GM19239 (cell line): ENCODE measurements around the gene IQSEC3.
"Not testable (repeated sequence)": the region's sequence is repeated elsewhere in the genome, so short reads cannot be mapped to it uniquely, and the experiment has no call there.

Source experiments
- DNase-seq: peaks from one replicate; pipeline ENCODE4 v3.0.0; 2011; ENCODE audit warnings: low spot score; ENCODE audit not compliant: insufficient read length
- FAIRE-seq: peaks from 2 replicates; lab custom pipeline; 2011; peaks lifted over from hg19 to GRCh38; lab: Jason Lieb, UNC

The IQSEC3 gene

DNA sequence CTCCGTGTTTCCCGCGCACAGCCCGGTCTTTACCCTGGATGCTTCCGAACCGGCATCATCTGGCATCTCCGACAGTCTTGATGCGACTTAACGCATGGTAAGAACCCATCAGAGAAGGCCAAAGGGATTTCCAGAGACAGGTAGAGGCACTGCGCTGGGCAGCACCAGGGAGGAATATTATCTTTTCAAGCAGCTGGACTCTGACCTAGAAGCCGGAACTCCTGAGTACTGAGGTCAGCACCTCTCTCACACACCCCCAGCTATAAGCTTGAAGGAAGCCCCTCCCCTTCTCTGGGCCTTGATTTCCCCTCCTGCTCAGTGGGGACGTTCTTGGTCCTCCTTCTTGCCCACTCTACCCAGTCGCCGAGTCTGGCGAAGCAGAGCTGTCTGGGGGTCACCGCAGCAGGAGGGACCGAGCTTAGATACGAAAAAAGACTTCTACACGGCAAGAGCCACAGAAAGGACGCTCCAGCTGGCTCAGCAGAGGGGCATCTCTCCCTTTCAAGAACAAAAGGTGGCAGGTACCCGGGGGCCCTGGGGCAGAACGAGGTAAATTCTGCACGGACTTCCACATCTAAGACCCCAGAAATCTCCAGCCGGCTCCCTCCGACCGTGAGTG lies 10.6 kb downstream of the IQSEC3 start:
- not testable (repeated sequence) for DNase-seq, FAIRE-seq

DNA sequence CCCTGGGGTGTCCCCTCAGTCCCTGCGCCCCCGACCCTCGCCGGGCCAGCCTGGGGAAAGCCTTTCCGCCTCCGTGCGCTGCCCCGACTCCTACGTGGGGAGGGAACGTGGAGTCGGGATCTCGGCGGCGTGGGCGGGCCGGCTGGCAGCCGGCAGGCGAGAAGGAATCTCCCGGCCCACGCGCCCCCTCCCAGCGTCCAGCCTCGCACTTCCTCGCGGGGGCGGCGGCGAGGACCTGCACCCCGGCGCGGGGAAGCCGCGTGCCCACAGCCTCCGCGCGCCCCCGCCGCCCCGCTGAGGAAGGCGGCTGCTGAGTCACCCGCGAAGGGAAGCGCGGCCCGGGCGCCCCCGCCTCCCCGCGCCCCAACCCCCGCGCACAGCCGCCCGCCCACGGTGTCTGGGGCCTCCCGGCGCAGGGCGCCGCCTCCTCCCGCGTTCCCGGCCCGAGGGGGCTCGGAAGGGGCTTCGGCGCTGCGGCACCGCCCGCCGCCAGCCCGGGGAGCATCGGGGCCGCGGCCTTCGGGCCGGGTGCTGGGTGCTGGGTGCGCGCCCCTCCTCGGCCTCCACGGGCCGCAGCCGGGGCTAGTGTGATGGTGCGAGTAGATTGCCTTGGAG lies 11.3 kb downstream of the IQSEC3 start:
- not testable (repeated sequence) for FAIRE-seq, DNase-seq

DNA sequence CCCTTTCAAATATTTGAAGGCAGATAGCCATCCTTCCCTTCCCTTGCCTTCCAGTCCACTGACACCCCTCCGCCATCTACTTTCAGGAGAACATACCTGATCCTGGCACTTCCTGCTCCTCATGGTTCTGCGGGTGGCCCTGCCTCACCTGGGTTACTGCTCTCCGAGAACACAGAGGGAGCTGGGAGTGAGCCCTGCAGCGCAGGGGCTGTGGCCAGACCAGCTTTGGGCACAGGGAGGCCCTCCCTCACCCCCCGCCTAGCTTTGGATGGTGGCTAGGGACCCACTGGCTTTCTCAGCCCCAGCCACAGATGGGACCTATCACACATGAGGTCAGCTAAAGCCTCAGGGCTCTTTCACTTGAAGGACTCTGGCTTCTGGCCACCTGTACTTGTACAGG lies 12.4 kb downstream of the IQSEC3 start:
- DNase-seq = no peak
- no peak for FAIRE-seq

DNA sequence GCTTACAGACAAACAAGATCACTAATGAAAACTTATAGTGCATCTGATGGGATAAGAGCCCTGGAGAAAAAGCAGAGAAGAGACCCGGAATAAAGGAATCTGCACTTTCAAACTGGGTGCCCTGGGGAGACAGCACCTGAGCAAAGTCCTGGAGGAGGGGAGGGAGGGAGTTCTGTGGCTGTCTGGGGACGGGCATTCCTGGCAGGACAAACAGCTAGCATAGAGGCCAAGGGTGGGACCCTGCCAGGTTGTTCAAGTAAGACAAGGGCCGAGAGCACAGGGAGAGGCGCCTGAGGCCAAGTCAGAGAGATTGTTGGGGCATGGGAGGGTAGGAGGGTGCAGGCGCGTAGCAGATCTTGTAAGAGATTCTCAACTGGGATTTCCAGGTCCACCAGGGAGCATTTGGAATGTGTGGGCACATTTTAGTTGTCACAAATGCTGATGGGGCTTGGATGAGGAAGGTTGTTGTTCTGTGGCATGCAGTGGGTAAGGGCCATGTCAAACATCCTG lies 14.2 kb downstream of the IQSEC3 start:
- DNase-seq (no peak), FAIRE-seq (no peak)

DNA sequence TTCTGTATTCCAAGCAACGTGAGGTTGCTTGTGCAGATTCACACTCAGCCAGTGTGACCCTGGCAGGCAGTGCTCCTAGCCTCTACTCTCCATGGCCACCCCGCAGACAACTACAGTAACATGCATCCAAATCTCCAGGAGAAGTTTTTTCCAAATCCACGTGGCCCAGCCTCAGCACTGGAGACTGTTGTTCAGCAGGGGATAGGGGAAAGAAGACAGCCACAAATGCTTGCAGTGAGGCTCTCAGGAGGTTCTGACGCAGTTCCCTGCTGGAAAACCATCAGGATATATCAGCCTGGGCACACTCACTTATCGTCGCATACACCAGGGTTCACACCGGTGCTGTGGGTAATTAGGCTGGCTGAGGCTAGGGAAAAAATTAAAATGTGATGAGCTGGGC lies 16.2 kb downstream of the IQSEC3 start:
- FAIRE-seq = no peak
- DNase-seq = no peak

DNA sequence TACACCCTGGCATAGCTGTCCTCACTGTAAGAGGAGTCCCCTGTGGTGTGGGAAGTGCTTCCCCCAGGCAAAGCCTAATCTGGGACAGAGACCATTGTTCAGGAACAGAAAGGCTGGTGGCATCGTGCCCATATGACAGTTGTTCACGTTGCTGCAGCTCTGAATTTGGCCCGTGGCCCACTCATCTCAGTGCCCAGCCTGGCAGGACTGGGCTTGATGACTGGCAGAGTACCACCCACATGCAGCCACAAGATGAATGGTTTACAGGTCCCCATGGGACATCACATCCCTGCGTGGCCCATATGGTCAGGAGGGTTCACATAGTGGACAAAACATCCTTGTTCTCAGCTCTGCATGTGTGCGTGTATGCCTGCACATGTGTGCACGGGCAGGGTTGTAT lies 17.5 kb downstream of the IQSEC3 start:
- no peak for FAIRE-seq

DNA sequence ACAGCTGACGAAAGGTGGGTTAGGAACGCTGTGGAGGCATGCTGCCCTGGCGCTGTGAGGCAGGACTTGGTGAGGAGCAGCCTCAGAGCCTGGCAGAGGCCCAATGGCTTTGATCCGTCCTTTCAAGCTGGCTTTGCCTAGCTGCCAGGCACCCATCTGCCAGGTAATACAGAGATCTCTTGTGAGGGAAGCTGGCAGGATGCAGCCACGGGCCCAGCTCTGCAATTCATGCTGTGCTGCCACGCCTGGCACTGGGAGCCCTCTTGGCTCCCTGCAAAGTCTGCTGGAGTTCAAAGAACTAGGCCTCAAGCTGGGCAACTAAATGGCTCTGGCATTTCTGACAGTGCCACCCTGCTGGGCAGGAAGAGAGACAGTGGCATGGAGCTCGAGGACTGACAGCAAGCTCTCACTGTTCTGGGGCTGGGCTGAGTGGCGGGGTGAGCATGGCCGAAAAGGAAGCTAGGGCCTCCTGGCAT lies 18.7 kb downstream of the IQSEC3 start:
- FAIRE-seq = no peak
- no peak for DNase-seq

More for the DNA sequence above, 17.5 kb downstream of the IQSEC3 start:
- DNase-seq = no peak

DNA sequence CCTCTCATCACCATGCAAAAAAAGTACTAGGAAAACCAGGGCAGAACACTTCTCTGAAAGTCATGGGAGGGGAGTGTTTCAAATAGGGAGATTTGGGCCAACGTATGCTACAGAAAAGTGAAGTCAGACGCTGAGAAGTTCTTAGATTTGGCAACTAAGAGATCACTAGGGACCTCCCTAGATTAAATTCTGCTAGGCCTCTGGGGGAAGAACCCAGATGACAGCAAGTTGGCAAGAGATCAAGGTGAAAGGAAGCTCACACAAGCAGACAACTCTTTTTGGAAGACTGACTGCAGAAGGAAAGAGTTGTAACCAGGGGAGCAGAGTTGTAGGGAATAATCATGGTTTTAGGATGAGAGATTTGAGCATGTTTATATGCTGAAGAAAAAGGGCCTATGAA lies 20.7 kb downstream of the IQSEC3 start:
- no peak for DNase-seq
- FAIRE-seq = no peak

DNA sequence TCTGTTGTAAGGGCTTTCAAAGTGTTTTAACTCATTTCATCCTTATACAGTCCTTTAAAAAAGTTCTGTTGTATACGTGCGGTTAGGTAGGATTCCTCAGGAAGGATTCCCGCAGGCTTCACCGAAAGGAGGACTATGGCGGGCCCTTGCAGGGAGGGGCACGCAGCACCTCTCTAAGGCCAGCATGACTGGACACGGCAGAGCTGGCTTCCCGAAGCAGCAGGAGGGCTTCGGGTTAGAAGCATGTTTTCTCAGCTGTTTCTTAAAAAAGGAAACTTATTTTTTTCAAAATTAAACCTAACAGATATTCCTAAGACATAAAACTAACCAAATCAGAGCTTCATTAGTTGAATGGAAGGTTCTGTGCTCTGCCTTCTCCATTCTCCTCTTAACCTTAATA lies 21.3 kb downstream of the IQSEC3 start:
- FAIRE-seq = no peak
- no peak for DNase-seq

DNA sequence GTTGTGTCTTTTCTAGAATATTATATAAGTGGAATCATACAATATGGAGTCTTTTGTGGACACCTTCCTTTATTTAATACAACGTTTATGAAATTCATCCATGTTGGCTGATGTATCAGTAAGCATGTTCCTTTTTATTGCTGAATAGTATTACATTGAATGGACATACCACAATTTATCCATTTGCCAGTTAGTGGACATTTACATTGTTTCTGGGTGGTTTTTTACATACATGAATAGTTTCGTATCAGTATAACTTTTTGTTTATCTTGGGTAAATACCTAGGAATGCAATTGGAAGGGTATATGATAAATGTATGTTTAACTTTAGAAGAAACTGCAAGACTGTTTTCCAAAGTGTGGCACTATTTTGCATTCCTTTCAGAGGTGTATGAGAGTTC lies 23.1 kb downstream of the IQSEC3 start:
- no peak for DNase-seq
- no peak for FAIRE-seq

DNA sequence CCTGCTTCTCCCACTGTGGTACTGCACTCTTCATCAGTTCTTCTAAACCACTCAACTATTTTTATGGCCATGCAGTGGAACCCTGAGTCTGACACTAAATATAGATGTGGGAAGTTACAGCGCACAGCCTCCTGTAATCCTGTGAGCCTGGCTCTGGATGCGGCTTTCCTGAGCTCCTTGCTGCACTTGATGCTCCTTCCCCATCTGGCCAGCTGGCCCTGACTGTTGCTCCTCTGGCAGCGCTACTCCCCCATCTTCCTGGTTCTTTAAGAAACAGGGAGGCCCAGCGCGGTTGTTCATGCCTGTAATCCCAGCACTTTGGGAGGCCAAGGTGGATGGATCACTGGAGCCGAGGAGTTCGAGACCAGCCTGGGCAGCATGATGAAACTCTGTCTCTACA lies 24.6 kb downstream of the IQSEC3 start:
- no peak for DNase-seq
- no peak for FAIRE-seq

DNA sequence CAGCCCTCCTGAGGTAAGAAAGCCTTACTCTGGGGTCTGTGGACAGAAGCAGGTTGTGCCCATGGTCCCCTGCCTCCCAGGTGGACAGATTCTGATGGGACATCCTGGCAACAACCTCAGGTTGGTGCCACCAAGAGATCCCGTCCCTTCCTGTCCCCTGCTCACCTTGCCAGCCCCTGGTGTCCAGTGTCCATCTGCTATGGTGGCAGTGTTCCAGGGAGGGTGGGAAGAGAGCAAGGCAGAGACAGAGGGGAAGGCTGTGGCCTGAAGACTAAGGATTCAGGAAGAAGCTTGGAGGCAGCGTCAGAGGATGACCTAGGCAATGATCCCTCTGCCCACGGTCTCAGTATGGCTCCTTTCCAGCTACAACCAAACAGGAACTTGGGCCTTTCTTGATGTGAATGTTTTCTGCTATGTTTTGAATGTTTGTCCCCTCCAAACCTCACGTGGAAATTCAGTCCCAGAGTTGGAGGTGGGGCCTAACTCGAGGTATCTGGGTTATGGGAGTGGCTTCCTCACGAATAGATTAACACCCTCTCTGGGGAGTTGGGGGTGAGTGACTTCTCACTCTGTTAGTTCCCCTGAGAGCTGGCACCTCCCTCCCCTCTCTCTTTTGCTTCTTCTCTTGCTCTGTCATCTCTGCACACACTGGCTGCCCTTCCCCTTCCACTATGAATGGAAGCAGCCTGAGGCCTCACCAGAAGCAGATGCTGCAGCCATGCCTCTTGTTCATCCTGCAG lies 26.9 kb downstream of the IQSEC3 start:
- FAIRE-seq (no peak), DNase-seq (no peak)

DNA sequence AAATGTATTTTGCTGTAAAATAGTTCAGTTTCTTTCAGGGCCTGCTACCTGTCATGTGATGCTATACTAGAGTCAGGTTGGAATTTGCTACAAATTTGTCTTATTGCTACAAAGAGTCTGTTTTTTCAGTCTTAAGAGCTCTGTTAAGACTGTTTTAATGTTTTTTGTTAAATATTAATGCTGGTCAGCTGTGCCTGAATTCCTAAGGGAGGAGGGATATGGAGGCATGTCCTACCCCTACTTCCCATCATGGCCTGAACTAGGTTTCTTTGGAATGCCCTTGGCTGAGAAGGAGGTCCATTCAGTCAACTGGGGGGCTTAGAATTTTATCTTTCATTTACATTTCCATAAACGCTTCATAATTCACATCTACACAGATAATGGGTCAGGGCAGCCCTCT lies 30.0 kb downstream of the IQSEC3 start:
- DNase-seq = no peak
- FAIRE-seq = no peak

DNA sequence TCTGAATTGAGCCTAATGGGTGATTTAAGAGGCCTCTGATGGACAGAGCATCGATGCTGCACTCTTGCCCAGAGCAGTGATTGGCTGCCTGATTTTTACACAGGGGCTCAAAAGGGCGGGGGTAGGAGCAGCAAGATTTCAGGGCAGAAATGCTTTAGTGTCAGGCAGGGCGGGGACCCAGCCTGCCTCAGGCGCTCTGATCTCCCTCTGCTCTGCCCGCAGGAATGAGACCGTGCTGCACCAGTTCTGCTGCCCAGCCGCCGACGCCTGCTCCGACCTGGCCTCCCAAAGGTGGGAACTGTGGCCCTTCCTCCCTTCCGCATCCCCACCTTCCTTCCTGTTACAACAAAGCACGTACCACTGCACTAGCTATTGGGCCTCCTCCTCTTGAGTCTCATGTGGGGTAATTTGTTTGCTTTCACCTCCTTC lies 32.4 kb downstream of the IQSEC3 start:
- DNase-seq (no peak), FAIRE-seq (no peak)

DNA sequence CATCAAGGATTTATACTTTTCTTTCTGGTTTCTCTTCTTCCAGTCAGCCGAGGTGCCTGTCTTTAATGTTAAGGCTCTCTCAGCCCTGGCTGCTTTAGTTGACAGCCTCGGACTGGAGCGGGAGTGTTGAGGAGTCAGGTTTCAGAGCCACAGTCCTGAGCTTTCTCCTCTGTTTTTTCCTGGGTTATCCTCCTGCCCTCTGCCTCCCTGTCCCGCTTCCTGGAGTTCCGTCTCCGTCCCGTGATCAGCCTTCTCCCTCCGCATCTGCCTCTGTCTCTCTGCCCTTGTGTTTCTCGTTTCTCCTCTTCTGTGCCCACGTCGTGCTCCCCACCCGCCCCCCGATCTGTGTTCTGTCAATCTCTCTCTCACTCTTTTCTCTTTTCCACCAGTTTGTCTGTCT lies 33.0 kb downstream of the IQSEC3 start:
- no peak for FAIRE-seq
- no peak for DNase-seq

DNA sequence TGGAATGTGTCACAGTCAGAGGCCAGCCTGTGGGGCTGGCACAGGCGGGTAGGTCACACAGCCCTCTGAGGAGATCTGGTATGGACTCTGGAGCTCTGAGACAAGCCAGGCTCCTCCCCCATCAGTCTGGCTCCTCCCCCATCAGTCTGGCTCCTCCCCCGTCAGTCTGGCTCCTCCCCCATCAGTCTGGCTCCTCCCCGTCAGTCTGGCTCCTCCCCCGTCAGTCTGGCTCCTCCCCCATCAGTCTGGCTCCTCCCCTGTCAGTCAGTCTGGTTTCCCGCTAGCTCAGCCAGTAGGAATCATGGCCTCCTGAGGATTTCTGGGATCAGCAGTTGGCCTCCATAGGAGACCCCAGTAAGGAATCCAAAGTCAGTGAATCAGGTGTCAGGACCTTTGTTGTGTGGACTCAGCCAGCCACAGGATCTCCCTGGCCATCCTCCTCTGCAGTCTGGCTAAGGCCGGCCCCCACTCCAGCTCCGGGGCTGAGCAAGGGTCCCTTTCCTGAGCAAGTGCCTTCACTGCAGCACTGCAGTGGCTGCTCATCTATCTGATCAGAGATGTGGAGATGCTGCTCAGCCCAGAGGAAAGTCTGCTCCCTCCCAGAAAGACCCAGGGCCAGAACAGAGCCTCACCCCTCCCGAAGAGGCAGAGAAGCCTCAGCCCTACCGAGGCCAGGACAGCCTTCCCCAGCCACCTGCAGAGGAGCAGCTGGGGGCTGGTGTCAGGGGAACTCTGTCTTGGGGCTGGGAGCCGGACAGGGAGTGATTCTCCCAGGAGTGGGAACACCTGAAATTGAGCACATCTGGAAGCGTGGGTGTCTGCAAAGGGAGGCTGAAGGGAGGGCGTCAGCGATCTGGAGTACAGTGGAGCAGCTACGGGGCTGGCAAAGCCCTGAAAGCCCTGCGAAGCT lies 35.7 kb downstream of the IQSEC3 start:
- no peak for DNase-seq
- no peak for FAIRE-seq

DNA sequence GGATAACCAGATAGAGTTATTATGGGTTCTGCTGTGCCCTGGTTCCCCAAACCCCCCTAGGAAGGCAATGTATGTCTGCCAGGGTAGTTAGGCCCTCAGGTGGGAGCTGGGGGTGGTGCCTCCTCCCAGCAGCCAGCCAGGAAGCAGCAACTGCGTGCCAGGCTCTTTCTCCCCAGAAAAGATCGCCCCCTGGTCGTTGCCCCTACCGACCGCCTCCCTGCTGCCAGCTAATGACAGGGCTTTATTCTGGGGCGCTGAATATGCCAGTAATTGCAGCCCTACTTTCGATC lies 36.3 kb downstream of the IQSEC3 start:
- no peak for FAIRE-seq
- DNase-seq = no peak

DNA sequence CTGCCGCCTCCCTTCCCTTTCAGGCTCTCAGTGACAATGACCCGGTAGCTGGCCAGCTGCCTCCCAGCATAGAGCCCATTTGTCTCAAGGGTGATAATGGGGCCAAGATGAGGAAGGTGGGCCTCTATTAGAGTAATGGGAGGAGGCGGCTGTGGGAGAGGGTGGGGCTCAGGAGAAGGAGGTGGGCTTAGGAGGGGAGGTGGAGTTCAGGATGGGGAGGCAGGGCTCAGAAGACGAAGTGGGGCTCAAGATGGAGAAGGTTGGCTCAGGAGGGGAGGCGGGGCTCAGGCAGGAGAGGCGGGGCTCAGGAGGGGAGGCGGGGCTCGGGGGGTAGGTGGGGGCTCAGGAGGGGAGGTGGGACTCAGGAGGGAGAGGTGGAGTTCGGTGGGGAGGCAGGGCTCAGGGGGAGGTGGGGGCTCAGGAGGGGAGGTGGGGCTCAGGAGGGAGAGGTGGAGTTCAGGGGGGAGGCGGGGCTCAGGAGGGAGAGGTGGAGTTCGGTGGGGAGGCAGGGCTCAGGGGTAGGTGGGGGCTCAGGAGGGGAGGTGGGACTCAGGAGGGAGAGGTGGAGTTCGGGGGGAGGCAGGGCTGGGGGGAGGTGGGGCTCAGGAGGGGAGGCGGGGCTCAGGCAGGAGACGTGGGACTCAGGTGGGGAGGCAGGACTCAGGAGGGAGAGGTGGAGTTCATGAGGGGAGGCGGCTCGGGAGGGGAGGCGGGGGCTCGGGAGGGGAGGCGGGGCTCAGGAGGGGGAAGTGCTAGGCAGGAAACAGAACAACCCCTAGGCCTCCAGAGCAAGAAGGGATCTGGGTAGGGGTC lies 36.8 kb downstream of the IQSEC3 start:
- FAIRE-seq (no peak), DNase-seq (no peak)

DNA sequence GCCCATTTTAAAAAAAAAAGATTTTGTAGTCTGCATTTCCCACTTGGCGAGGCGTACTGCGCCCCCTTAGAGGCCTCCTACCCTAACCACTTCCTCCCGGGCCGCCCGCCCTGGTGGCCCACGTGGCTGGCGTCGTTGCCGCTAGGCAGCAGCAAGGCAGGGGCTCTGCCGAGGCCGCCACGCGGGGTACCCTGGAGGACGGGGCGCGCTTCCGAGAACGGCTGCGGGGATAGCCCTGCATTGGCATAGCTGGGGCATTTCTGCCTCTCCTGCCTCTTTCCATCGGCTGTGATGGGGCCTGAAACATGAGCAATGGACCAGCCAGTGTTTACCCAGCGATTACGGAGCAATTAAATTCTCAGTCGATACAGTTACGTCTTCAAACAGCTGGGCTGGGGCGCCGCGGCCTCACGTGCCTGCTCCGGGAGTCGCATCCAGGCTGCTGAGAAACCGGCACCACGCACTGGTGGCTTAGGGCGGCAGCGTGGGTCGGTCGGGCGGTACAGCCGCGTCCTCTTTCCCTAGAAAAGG lies 38.0 kb downstream of the IQSEC3 start:
- no peak for DNase-seq
- no peak for FAIRE-seq
